ENCODE data around the gene COPG2.

GRCh38 chr7:130611218-130611617 is 57.3 kb downstream of the COPG2 start:
- TF ChIP-seq ZFP41 (CRISPR knock-in tag; IDR thresholded peaks at IDR 0.05; ENCODE audit: borderline replicate concordance) (no peak), ZNF281 (CRISPR knock-in tag; IDR thresholded peaks at IDR 0.05; ENCODE audit: borderline replicate concordance) (no peak)
